Skeletal muscle tissue (tissue), 4 donors: ENCODE data around the gene LAMC3. TPM values are rescaled to one million over a fixed set of nuclear protein-coding genes. Genes with fewer than 3 reads are reported as not detected.

Source experiments
- H3K27ac ChIP-seq: one replicate; pipeline ENCODE4 v1.7.0; 2013; ENCODE audit warnings: mild to moderate bottlenecking, low read depth, low read length, inconsistent platforms
- H3K27me3 ChIP-seq, 3 donors: one replicate each; pipeline ENCODE4 v1.7.0; 2013; ENCODE audit warnings: low read length in 3 of 3; ENCODE audit not compliant: control insufficient read depth in 3 of 3, insufficient read depth in 3 of 3
- H3K36me3 ChIP-seq, 3 donors: one replicate each; pipeline ENCODE4 v1.7.0; 2013; ENCODE audit warnings: low read length in 3 of 3; ENCODE audit not compliant: control insufficient read depth in 3 of 3, insufficient read depth in 3 of 3
- H3K4me1 ChIP-seq, 3 donors: one replicate each; pipeline ENCODE4 v1.7.0; 2013; ENCODE audit warnings: low read length in 3 of 3, mild to moderate bottlenecking in 3 of 3; ENCODE audit not compliant: control insufficient read depth in 3 of 3, insufficient read depth in 3 of 3
- H3K4me3 ChIP-seq, 3 donors: one replicate each; pipeline ENCODE4 v1.7.0; 2013; ENCODE audit warnings: low read length in 3 of 3
- H3K9ac ChIP-seq, 3 donors: one replicate each; pipeline ENCODE4 v1.7.0; 2013; ENCODE audit warnings: low read length in 3 of 3, mild to moderate bottlenecking in 3 of 3, moderate library complexity in 2 of 3, low read depth in 1 of 3
- H3K9me3 ChIP-seq, 3 donors: one replicate each; pipeline ENCODE4 v1.7.0; 2013; ENCODE audit warnings: low read length in 3 of 3; ENCODE audit not compliant: control insufficient read depth in 3 of 3
- total RNA-seq: library from RNA; depleted of rRNA; stranded (reverse); fragments of >200 nt; gene quantifications from one replicate; pipeline ENCODE4 v1.2.3, GENCODE V29; 2014
- donor health status: Osteomylitis.

LAMC3 gene
- total RNA-seq, 1 donor from 2014 or later: 0.52 TPM

GRCh38 chr9:131008563-131008908, 438 bp upstream of the LAMC3 start:
- no peaks in the 10 kb centered on the region for H3K9me3 ChIP-seq
- peaks cover 33 to 42% (median 36%) of the 10 kb centered on the region in 3 donors for H3K27me3 ChIP-seq
- no peak overlapping the region for H3K4me3 ChIP-seq
- no peak overlapping the region for H3K27ac ChIP-seq
- H3K4me1 ChIP-seq: peaks cover 0 to 4% (median 0%) of the 10 kb centered on the region in 3 donors
- no peaks in the 10 kb centered on the region for H3K36me3 ChIP-seq
- no peak overlapping the region for H3K9ac ChIP-seq

- H3K9me3 ChIP-seq: no peaks in the 10 kb centered on the region
- no peaks in the 10 kb centered on the region for H3K36me3 ChIP-seq
- H3K4me3 ChIP-seq: no peak overlapping the region
- peaks cover 38 to 43% (median 42%) of the 10 kb centered on the region in 3 donors for H3K27me3 ChIP-seq
- H3K27ac ChIP-seq: no peak overlapping the region
- peaks cover 0 to 6% (median 0%) of the 10 kb centered on the region in 3 donors for H3K4me1 ChIP-seq
- H3K9ac ChIP-seq: no peak overlapping the region
Observed at GRCh38 chr9:131010482-131011273, 1.7 kb downstream of the LAMC3 start.

DNA sequence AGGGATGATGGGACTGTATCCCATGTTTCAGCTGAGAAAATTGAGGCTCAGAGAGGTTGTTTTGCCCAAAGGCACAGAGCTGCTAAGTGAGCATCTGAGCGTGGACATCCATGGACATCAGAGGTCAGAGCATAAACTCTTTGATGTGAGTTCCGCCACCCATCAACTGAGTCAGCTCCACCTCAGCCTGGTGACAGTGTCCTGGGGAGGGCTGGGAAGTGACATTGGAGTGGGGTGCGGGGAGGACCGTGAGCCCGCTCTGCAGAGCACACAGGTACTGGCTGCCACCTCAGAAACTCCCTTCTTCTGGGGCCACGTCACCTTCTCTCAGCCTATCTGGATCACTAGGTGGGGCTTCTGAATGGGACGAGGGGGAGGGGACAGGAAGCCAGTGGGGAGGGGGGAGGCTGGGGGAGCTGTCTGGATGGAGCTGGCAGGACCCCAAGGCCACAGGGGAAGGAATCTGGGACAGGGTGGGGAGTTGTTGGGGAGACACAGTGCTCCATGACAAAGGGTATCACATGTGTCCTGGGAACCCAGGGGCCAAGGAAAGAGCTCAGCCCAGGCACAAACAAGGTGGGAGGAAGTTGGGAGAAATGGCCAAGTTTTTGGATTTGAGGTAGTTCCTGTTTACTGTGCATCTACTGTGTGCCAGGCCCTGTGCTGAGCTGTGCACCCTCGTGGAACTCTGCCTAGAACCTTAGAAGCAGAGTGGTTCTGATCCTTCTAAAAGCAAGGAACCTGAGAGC, 2.5 kb downstream of the LAMC3 start:
- Histone ChIP-seq H3K4me1 (peaks cover 0 to 6% (median 0%) of the 10 kb centered on the region in 3 donors), H3K36me3 (no peaks in the 10 kb centered on the region), H3K4me3 (no peak overlapping the region), H3K27ac (no peak overlapping the region), H3K9me3 (peaks cover 0 to 2% (median 0%) of the 10 kb centered on the region in 3 donors), H3K27me3 (peaks cover 38 to 48% (median 45%) of the 10 kb centered on the region in 3 donors), H3K9ac (no peak overlapping the region)

DNA sequence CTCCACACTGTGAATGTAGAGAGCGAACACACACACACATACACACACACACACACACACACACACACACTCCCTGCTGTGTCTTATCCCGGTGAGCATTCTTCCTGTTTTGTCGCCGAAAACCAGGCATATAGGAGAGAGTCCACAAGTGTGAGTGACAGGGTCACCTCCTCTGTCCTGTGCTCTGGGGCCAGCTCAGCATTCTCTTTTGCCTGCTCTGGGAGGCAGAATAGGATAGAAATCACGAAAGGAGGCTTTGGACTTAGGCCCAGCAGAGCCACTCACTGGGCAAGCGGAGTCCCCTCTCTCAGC, 3.0 kb downstream of the LAMC3 start:
- Histone ChIP-seq H3K4me1 (peaks cover 0 to 6% (median 0%) of the 10 kb centered on the region in 3 donors), H3K27ac (no peak overlapping the region), H3K9ac (no peak overlapping the region), H3K9me3 (peaks cover 0 to 2% (median 0%) of the 10 kb centered on the region in 3 donors), H3K27me3 (peaks cover 38 to 50% (median 48%) of the 10 kb centered on the region in 3 donors), H3K4me3 (no peak overlapping the region), H3K36me3 (no peaks in the 10 kb centered on the region)

- peaks cover 38 to 52% (median 50%) of the 10 kb centered on the region in 3 donors for H3K27me3 ChIP-seq
- peaks cover 0 to 6% (median 0%) of the 10 kb centered on the region in 3 donors for H3K4me1 ChIP-seq
- H3K9ac ChIP-seq: no peak overlapping the region
- peaks cover 0 to 2% (median 0%) of the 10 kb centered on the region in 3 donors for H3K9me3 ChIP-seq
- H3K27ac ChIP-seq: no peak overlapping the region
- no peak overlapping the region for H3K4me3 ChIP-seq
- no peaks in the 10 kb centered on the region for H3K36me3 ChIP-seq
Observed at GRCh38 chr9:131012396-131012917, 3.5 kb downstream of the LAMC3 start.

GRCh38 chr9:131013015-131013755, 4.2 kb downstream of the LAMC3 start:
- H3K9me3 ChIP-seq: peaks cover 0 to 2% (median 0%) of the 10 kb centered on the region in 3 donors
- peaks cover 36 to 50% (median 47%) of the 10 kb centered on the region in 3 donors for H3K27me3 ChIP-seq
- no peak overlapping the region for H3K9ac ChIP-seq
- no peak overlapping the region for H3K27ac ChIP-seq
- peaks cover 0 to 6% (median 0%) of the 10 kb centered on the region in 3 donors for H3K4me1 ChIP-seq
- H3K36me3 ChIP-seq: no peaks in the 10 kb centered on the region
- H3K4me3 ChIP-seq: no peak overlapping the region

- Histone ChIP-seq H3K36me3 (no peaks in the 10 kb centered on the region), H3K27ac (no peak overlapping the region), H3K4me1 (peaks cover 0 to 6% (median 0%) of the 10 kb centered on the region in 3 donors), H3K4me3 (no peak overlapping the region), H3K9me3 (peaks cover 0 to 2% (median 0%) of the 10 kb centered on the region in 3 donors), H3K9ac (no peak overlapping the region), H3K27me3 (peaks cover 30 to 45% (median 42%) of the 10 kb centered on the region in 3 donors)
Observed at GRCh38 chr9:131013771-131014676, 5.0 kb downstream of the LAMC3 start.

DNA sequence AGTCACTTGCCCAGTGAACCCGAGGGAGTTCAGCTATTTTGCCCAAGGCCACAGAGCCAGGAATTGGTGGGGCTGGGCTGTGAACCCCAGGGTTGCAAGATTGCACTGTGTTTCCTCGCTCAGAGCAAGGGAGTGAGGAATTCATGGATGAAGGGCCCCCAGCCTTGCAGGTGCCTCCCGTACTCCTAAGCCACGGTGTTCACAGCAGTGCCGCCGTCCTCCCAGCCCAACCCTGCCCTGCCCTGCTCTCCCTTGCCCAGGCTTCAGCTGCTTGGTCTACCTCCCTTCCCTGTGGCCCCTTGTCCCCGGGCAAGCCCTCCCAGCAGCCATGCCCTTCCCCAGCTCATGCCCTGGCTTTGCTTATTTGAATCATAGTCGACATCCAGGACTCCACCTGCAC, 6.1 kb downstream of the LAMC3 start:
- Histone ChIP-seq H3K36me3 (no peaks in the 10 kb centered on the region), H3K27ac (no peak overlapping the region), H3K4me1 (peaks cover 0 to 4% (median 0%) of the 10 kb centered on the region in 3 donors), H3K4me3 (no peak overlapping the region), H3K9me3 (peaks cover 0 to 2% (median 0%) of the 10 kb centered on the region in 3 donors), H3K27me3 (peaks cover 25 to 38% (median 34%) of the 10 kb centered on the region in 3 donors), H3K9ac (no peak overlapping the region)

DNA sequence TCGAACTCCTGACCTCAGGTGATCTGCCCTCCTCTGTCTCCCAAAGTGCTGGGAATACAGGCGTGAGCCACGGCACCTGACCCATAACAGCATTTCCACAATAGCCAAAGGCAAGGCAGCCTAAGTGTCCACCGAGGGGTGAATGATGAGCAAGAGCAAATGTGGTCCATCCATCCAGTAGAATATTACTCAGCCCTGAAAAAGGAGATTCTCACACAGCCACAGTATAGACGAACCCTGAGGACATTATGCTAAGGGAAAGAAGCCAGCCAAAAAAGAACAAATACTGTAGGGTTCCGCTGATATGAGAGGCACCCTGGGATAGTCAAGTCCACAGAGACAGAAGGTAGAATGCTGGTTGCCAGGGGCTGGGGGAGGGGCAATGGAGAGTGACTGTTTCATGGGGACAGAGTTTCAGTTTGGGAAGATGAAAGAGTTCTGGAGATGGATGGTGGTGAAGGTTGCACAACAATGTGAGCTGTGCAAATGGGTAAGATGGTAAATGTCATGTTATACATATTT, 7.0 kb downstream of the LAMC3 start:
- H3K36me3 ChIP-seq: no peaks in the 10 kb centered on the region
- peaks cover 0 to 4% (median 0%) of the 10 kb centered on the region in 3 donors for H3K4me1 ChIP-seq
- H3K9me3 ChIP-seq: peaks cover 0 to 2% (median 0%) of the 10 kb centered on the region in 3 donors
- H3K4me3 ChIP-seq: no peak overlapping the region
- peaks cover 18 to 35% (median 26%) of the 10 kb centered on the region in 3 donors for H3K27me3 ChIP-seq
- no peak overlapping the region for H3K9ac ChIP-seq
- H3K27ac ChIP-seq: no peak overlapping the region
